CD4-positive, alpha-beta T cell (primary cell): Measurements from ENCODE around the gene TMEM8B. TPM values are rescaled to one million over a fixed set of nuclear protein-coding genes. Genes with fewer than 3 reads are reported as not detected.

ENCODE experiments used
- ATAC-seq: fragments of 200-7000 bp; cut with Tn5 transposase; one replicate; pipeline ENCODE4 v1.10.0; 2022; ENCODE audit warnings: mild to moderate bottlenecking; ENCODE audit not compliant: poor library complexity
- CTCF ChIA-PET: fragments of 350-600 bp; sonication (Branson Sonifier 250); formaldehyde crosslinking; loops from one replicate; lab custom pipeline; 2021; ENCODE audit warnings: antibody characterized with exemption, inconsistent platforms; lab: Charles Lee
- POLR2A ChIA-PET: fragments of 350-600 bp; sonication (Branson Sonifier 250); formaldehyde crosslinking; loops from one replicate; lab custom pipeline; 2021; ENCODE audit warnings: antibody characterized with exemption, inconsistent platforms; lab: Charles Lee
- DNase-seq, 14 experiments: peaks; one replicate each; pipeline ENCODE4 v3.0.0-alpha.2; 2013 to 2020; ENCODE audit warnings: mixed read lengths in 2 of 14
- H3K27ac ChIP-seq, 2 donors: one replicate each; pipeline versions ENCODE4 v1.5.1 to v1.7.0; 2013; ENCODE audit warnings: low read length in 2 of 2, low read depth in 1 of 2, mild to moderate bottlenecking in 1 of 2
- H3K27me3 ChIP-seq, 2 experiments: 1 replicate in 1 of 2; 2 replicates in 1 of 2; pipeline versions ENCODE4 v1.6.1 to v1.7.0; 2013; ENCODE audit warnings: low read length in 2 of 2, control low read depth in 1 of 2, mild to moderate bottlenecking in 1 of 2, moderate library complexity in 1 of 2; ENCODE audit not compliant: insufficient read depth in 2 of 2, control insufficient read depth in 1 of 2
- H3K36me3 ChIP-seq: one replicate; pipeline ENCODE4 v1.6.1; 2013; ENCODE audit warnings: low read length, control low read depth; ENCODE audit not compliant: insufficient read depth
- H3K4me1 ChIP-seq: one replicate; pipeline ENCODE4 v1.6.1; 2013; ENCODE audit warnings: low read length, control low read depth; ENCODE audit not compliant: insufficient read depth
- H3K4me3 ChIP-seq: one replicate; pipeline ENCODE4 v1.5.1; 2013; ENCODE audit warnings: mild to moderate bottlenecking, low read length, moderate library complexity
- H3K9me3 ChIP-seq, 2 experiments: 1 replicate in 1 of 2; 2 replicates in 1 of 2; pipeline versions ENCODE4 v1.6.1 to v1.7.0; 2013; ENCODE audit warnings: low read length in 2 of 2, mild to moderate bottlenecking in 2 of 2, control low read depth in 1 of 2, moderate library complexity in 1 of 2; ENCODE audit not compliant: control insufficient read depth in 1 of 2, insufficient read depth in 1 of 2
- H3K27ac Mint-ChIP-seq: one replicate; pipeline ENCODE4 v1.8.0; 2020; ENCODE audit warnings: mixed read lengths
- H3K27me3 Mint-ChIP-seq: one replicate; pipeline ENCODE4 v1.8.0; 2021; ENCODE audit warnings: mixed read lengths
- H3K36me3 Mint-ChIP-seq: one replicate; pipeline ENCODE4 v1.8.0; 2021; ENCODE audit warnings: low read depth, mixed read lengths
- H3K4me1 Mint-ChIP-seq: one replicate; pipeline ENCODE4 v1.8.0; 2021; ENCODE audit warnings: low read depth, mixed read lengths
- H3K4me3 Mint-ChIP-seq: one replicate; pipeline ENCODE4 v1.8.0; 2020; ENCODE audit warnings: mild to moderate bottlenecking, mixed read lengths
- H3K9me3 Mint-ChIP-seq: one replicate; pipeline ENCODE4 v1.8.0; 2020; ENCODE audit warnings: mixed read lengths
- CTCF ChIP-seq: fragments of 200-600 bp; IDR thresholded peaks from one replicate; pipeline ENCODE4 v1.8.0; 2022; ENCODE audit warnings: antibody characterized with exemption, mild to moderate bottlenecking
- intact Hi-C, 2 experiments: fragments of 100-400 bp; cut with DNase I in 1 of 2; cut with micrococcal nuclease in 1 of 2; formaldehyde crosslinking; loops; one replicate each; pipeline versions ENCODE4 v1.15.1 to v1.9.0; 2023 to 2025; cut with DNase I, micrococcal nuclease
- total RNA-seq, 174 experiments: library from RNA in 2 of 174; stranded (reverse) in 2 of 174; gene quantifications; one replicate each; pipeline ENCODE4 v1.2.3 and lab custom pipeline; 2021 to 2026

The TMEM8B gene
- total RNA-seq, 2 experiments from 2014 or later, result 8.9 to 9.6 TPM

GRCh38 chr9:35818341-35818740 lies 10.7 kb upstream of the TMEM8B start:
- TF ChIP-seq CTCF, result no peak
- H3K9me3 ChIP-seq, result no peaks in the 10 kb centered on the region
- ATAC-seq, result no peak
- H3K36me3 ChIP-seq, result no peaks in the 10 kb centered on the region
- H3K4me1 ChIP-seq, result peaks cover 15% of the 10 kb centered on the region
- DNase-seq, result no peak
- POLR2A ChIA-PET, result no interaction called here
- H3K36me3 Mint-ChIP-seq, result peaks cover 7% of the 10 kb centered on the region
- peaks cover 18% of the 10 kb centered on the region for H3K4me1 Mint-ChIP-seq
- H3K9me3 Mint-ChIP-seq, result no peaks in the 10 kb centered on the region
- no peaks in the 10 kb centered on the region for H3K27me3 Mint-ChIP-seq
- CTCF ChIA-PET, result no interaction called here
- no peak overlapping the region for H3K27ac ChIP-seq
- no peak overlapping the region for H3K4me3 Mint-ChIP-seq
- no peak overlapping the region for H3K27ac Mint-ChIP-seq
- H3K4me3 ChIP-seq, result no peak overlapping the region
- H3K27me3 ChIP-seq, result no peaks in the 10 kb centered on the region
- intact Hi-C loops, result loop anchor here in 1 of 2 experiments (10.0 kb wide), 1 partner anchor 704 kb away; the partner anchor contains the start of gene ATOSB

- peaks cover 6% of the 10 kb centered on the region for H3K4me1 Mint-ChIP-seq
- Histone ChIP-seq H3K36me3 (no peaks in the 10 kb centered on the region), H3K9me3 (no peaks in the 10 kb centered on the region), H3K4me3 (no peak overlapping the region), H3K4me1 (peaks cover 2% of the 10 kb centered on the region), H3K27ac (no peak overlapping the region), H3K27me3 (no peaks in the 10 kb centered on the region)
- no peak overlapping the region for H3K4me3 Mint-ChIP-seq
- no peaks in the 10 kb centered on the region for H3K27me3 Mint-ChIP-seq
- H3K36me3 Mint-ChIP-seq, result peaks cover 5% of the 10 kb centered on the region
- H3K27ac Mint-ChIP-seq, result no peak overlapping the region
- CTCF ChIA-PET, result no interaction called here
- no peak for ATAC-seq
- POLR2A ChIA-PET, result no interaction called here
- intact Hi-C loops, result loop anchor here in 1 of 2 experiments (5.0 kb wide), 1 partner anchor 1438 kb away; no protein-coding TSS in a partner anchor
- TF ChIP-seq CTCF, result no peak
- no peaks in the 10 kb centered on the region for H3K9me3 Mint-ChIP-seq
- DNase-seq, result no peak
Measured at GRCh38 chr9:35820076-35820475, 9.0 kb upstream of the TMEM8B start.

GRCh38 chr9:35822926-35823325 lies 6.1 kb upstream of the TMEM8B start:
- H3K27ac Mint-ChIP-seq, result no peak overlapping the region
- H3K9me3 ChIP-seq, result no peaks in the 10 kb centered on the region
- ATAC-seq (no peak), DNase-seq (no peak)
- H3K36me3 Mint-ChIP-seq, result no peaks in the 10 kb centered on the region
- H3K4me1 Mint-ChIP-seq, result peaks cover 6% of the 10 kb centered on the region
- intact Hi-C loops, result loop anchor here in 1 of 2 experiments (5.0 kb wide), 1 partner anchor 1441 kb away; no protein-coding TSS in a partner anchor
- CTCF ChIA-PET, result interaction anchor here (0.7 to 1.3 kb wide), 2 partner anchors 34 to 219 kb away, joined by 3 read pairs; no protein-coding TSS in a partner anchor
- no peak overlapping the region for H3K4me3 Mint-ChIP-seq
- no peak overlapping the region for H3K27ac ChIP-seq
- H3K36me3 ChIP-seq, result no peaks in the 10 kb centered on the region
- H3K4me3 ChIP-seq, result no peak overlapping the region
- POLR2A ChIA-PET, result no interaction called here
- H3K9me3 Mint-ChIP-seq, result no peaks in the 10 kb centered on the region
- no peaks in the 10 kb centered on the region for H3K27me3 Mint-ChIP-seq
- H3K4me1 ChIP-seq, result peaks cover 9% of the 10 kb centered on the region
- no peaks in the 10 kb centered on the region for H3K27me3 ChIP-seq
- no peak for TF ChIP-seq CTCF
